HCEC 1CT (cell line): ENCODE results near the gene DEPDC5.

Source experiments
- DNase-seq: peaks from one replicate; pipeline ENCODE4 v3.0.0-alpha.2; 2017

DEPDC5 gene

GRCh38 chr22:31897842-31898805 lies 144.3 kb downstream of the DEPDC5 start:
- no peak for DNase-seq

- no peak for DNase-seq
Observed at GRCh38 chr22:31898926-31899325, 145.1 kb downstream of the DEPDC5 start.

- no peak for DNase-seq
Observed at GRCh38 chr22:31899669-31900068, 145.8 kb downstream of the DEPDC5 start.

GRCh38 chr22:31901388-31902137 lies 147.7 kb downstream of the DEPDC5 start:
- DNase-seq, result no peak

GRCh38 chr22:31904651-31905050 lies 150.8 kb downstream of the DEPDC5 start:
- DNase-seq, result no peak

GRCh38 chr22:31905356-31905755 lies 151.5 kb downstream of the DEPDC5 start:
- DNase-seq, result no peak

GRCh38 chr22:31906086-31906485 lies 152.3 kb downstream of the DEPDC5 start:
- no peak for DNase-seq

- no peak for DNase-seq
Observed at GRCh38 chr22:31906569-31906968, 152.8 kb downstream of the DEPDC5 start.

- no peak for DNase-seq
Observed at GRCh38 chr22:31909977-31910376, 156.2 kb downstream of the DEPDC5 start.

GRCh38 chr22:31911565-31912406 lies 158.0 kb downstream of the DEPDC5 start:
- no peak for DNase-seq

- no peak for DNase-seq
Observed at GRCh38 chr22:31912407-31912743, 158.6 kb downstream of the DEPDC5 start.

- no peak for DNase-seq
Observed at GRCh38 chr22:31915586-31915985, 161.8 kb downstream of the DEPDC5 start.

- no peak for DNase-seq
Observed at GRCh38 chr22:31917227-31917921, 163.6 kb downstream of the DEPDC5 start.

GRCh38 chr22:31919730-31920129 lies 165.9 kb downstream of the DEPDC5 start:
- DNase-seq, result no peak

- no peak for DNase-seq
Observed at GRCh38 chr22:31920306-31920705, 166.5 kb downstream of the DEPDC5 start.

- no peak for DNase-seq
Observed at GRCh38 chr22:31921106-31921505, 167.3 kb downstream of the DEPDC5 start.

GRCh38 chr22:31922534-31922933 lies 168.7 kb downstream of the DEPDC5 start:
- DNase-seq, result no peak

- no peak for DNase-seq
Observed at GRCh38 chr22:31923136-31923535, 169.3 kb downstream of the DEPDC5 start.

- DNase-seq, result no peak
Observed at GRCh38 chr22:31923747-31924146, 169.9 kb downstream of the DEPDC5 start.

GRCh38 chr22:31925056-31925455 lies 171.2 kb downstream of the DEPDC5 start:
- DNase-seq, result no peak

- no peak for DNase-seq
Observed at GRCh38 chr22:31926024-31926423, 172.2 kb downstream of the DEPDC5 start.

GRCh38 chr22:31926969-31927368 lies 173.2 kb downstream of the DEPDC5 start:
- no peak for DNase-seq

- no peak for DNase-seq
Observed at GRCh38 chr22:31927562-31927961, 173.7 kb downstream of the DEPDC5 start.
